H1 (cell line): Measurements from ENCODE around the gene UPB1. TPM values are rescaled to one million over a fixed set of nuclear protein-coding genes. Genes with fewer than 3 reads are reported as not detected.

ENCODE experiments used
- CTCF ChIA-PET: fragments of 300-600 bp; sonication (Branson Sonifier 250); formaldehyde crosslinking; loops from one replicate; lab custom pipeline; 2021; ENCODE audit not compliant: partially characterized antibody; lab: Charles Lee
- POLR2A ChIA-PET: fragments of 300-600 bp; sonication (Branson Sonifier 250); formaldehyde crosslinking; loops from one replicate; lab custom pipeline; 2021; ENCODE audit warnings: inconsistent platforms; ENCODE audit not compliant: partially characterized antibody; lab: Charles Lee
- DNase-seq, 2 experiments: peaks; one replicate each; pipeline versions ENCODE4 v3.0.0 to v3.0.0-alpha.2; 2010 to 2022; ENCODE audit warnings: low spot score in 2 of 2, low read depth in 1 of 2, mixed read lengths in 1 of 2
- FAIRE-seq: peaks from 2 replicates; lab custom pipeline; 2011; peaks lifted over from hg19 to GRCh38; lab: Jason Lieb, UNC
- H2AFZ ChIP-seq: 2 replicates; pipeline ENCODE4 v1.8.1; 2012; ENCODE audit warnings: low read length, inconsistent platforms
- H2AK5ac ChIP-seq: 2 replicates; pipeline ENCODE4 v1.6.1; 2013; ENCODE audit warnings: low read depth, low read length
- H2BK120ac ChIP-seq: replicated peaks from 2 replicates; pipeline ENCODE3; 2013; ENCODE audit warnings: low read depth, low read length, inconsistent platforms
- H2BK12ac ChIP-seq: 2 replicates; pipeline ENCODE4 v1.6.1; 2013; ENCODE audit warnings: low read depth, low read length
- H2BK15ac ChIP-seq: 2 replicates; pipeline ENCODE4 v1.6.1; 2013; ENCODE audit warnings: low read length
- H2BK20ac ChIP-seq: 2 replicates; pipeline ENCODE4 v1.6.1; 2013; ENCODE audit warnings: low read length
- H2BK5ac ChIP-seq: 2 replicates; pipeline ENCODE4 v1.6.1; 2013; ENCODE audit warnings: low read depth, low read length
- H3K14ac ChIP-seq: 2 replicates; pipeline ENCODE4 v1.6.1; 2013; ENCODE audit warnings: inconsistent platforms; ENCODE audit not compliant: insufficient read length
- H3K18ac ChIP-seq: 2 replicates; pipeline ENCODE4 v1.6.1; 2013; ENCODE audit warnings: low read length; ENCODE audit errors: extremely low read depth
- H3K23ac ChIP-seq: 2 replicates; pipeline ENCODE4 v1.6.1; 2013; ENCODE audit warnings: inconsistent platforms; ENCODE audit not compliant: insufficient read length
- H3K23me2 ChIP-seq: 2 replicates; pipeline ENCODE4 v1.6.1; 2013; ENCODE audit warnings: low read depth, low read length
- H3K27ac ChIP-seq: 2 replicates; pipeline ENCODE4 v1.6.1; 2011; ENCODE audit warnings: low read depth, low read length, inconsistent platforms
- H3K27me3 ChIP-seq, 4 experiments: replicated peaks in 1 of 4; 1 replicate in 1 of 4; 2 replicates in 3 of 4; pipeline versions ENCODE4 v1.6.1 to v1.8.1; 2011 to 2013; ENCODE audit warnings: low read length in 3 of 4, mild to moderate bottlenecking in 3 of 4, inconsistent platforms in 2 of 4, mixed read lengths in 2 of 4, moderate library complexity in 1 of 4; ENCODE audit not compliant: control insufficient read depth in 3 of 4, insufficient read depth in 3 of 4; ENCODE audit errors: extremely low read depth in 1 of 4
- H3K36me3 ChIP-seq, 4 experiments: 2 replicates each; pipeline versions ENCODE4 v1.6.1 to v1.8.1; 2011 to 2013; ENCODE audit warnings: mild to moderate bottlenecking in 4 of 4, low read length in 3 of 4, moderate library complexity in 2 of 4, control low read depth in 1 of 4, inconsistent platforms in 1 of 4; ENCODE audit not compliant: insufficient read depth in 4 of 4, control insufficient read depth in 2 of 4
- H3K4ac ChIP-seq: replicated peaks from 2 replicates; pipeline ENCODE3; 2013; ENCODE audit warnings: low read length, low read depth, mixed read lengths, inconsistent platforms; ENCODE audit not compliant: insufficient read length
- H3K4me1 ChIP-seq, 4 experiments: replicated peaks in 1 of 4; 1 replicate in 1 of 4; 2 replicates in 3 of 4; pipeline versions ENCODE4 v1.6.1 to v1.8.1; 2011 to 2013; ENCODE audit warnings: low read length in 3 of 4, inconsistent platforms in 2 of 4, mixed read lengths in 1 of 4; ENCODE audit not compliant: insufficient read depth in 4 of 4, control insufficient read depth in 3 of 4
- H3K4me2 ChIP-seq, 2 experiments: 2 replicates each; pipeline versions ENCODE4 v1.6.1 to v1.8.1; 2011 to 2013; ENCODE audit warnings: low read depth in 2 of 2, low read length in 2 of 2, control low read depth in 1 of 2, inconsistent platforms in 1 of 2, mild to moderate bottlenecking in 1 of 2; ENCODE audit not compliant: insufficient read depth in 1 of 2
- H3K4me3 ChIP-seq, 4 experiments: fragments of 200-600, 300-600 bp in 1 of 4; sonication (generic), shearing (Covaris generic), sonication (Bioruptor Twin) in 1 of 4; 2 replicates each; pipeline versions ENCODE4 v1.5.1 to v1.8.1; 2011 to 2016; ENCODE audit warnings: low read length in 4 of 4, low read depth in 3 of 4, control low read depth in 2 of 4, inconsistent platforms in 2 of 4, mild to moderate bottlenecking in 2 of 4, mixed read lengths in 1 of 4, moderate library complexity in 1 of 4; ENCODE audit not compliant: insufficient read depth in 2 of 4; ENCODE audit errors: extremely low read depth in 1 of 4
- H3K56ac ChIP-seq: replicated peaks from 2 replicates; pipeline ENCODE3; 2013; ENCODE audit warnings: low read depth, mild to moderate bottlenecking, mixed read lengths, low read length, inconsistent platforms; ENCODE audit not compliant: insufficient read length
- H3K79me1 ChIP-seq: 2 replicates; pipeline ENCODE4 v1.6.1; 2013; ENCODE audit warnings: low read depth, low read length, control low read depth
- H3K79me2 ChIP-seq, 2 experiments: 2 replicates each; pipeline versions ENCODE4 v1.6.1 to v1.8.1; 2012 to 2013; ENCODE audit warnings: low read length in 2 of 2, mild to moderate bottlenecking in 2 of 2, inconsistent platforms in 1 of 2; ENCODE audit not compliant: insufficient read depth in 2 of 2, control insufficient read depth in 1 of 2
- H3K9ac ChIP-seq, 4 experiments: replicated peaks in 1 of 4; 1 replicate in 1 of 4; 2 replicates in 3 of 4; pipeline versions ENCODE4 v1.6.1 to v1.8.1; 2011 to 2013; ENCODE audit warnings: low read depth in 3 of 4, low read length in 3 of 4, control low read depth in 2 of 4, mild to moderate bottlenecking in 2 of 4, moderate library complexity in 2 of 4, inconsistent platforms in 1 of 4; ENCODE audit errors: extremely low read depth in 1 of 4
- H3K9me3 ChIP-seq, 2 experiments: 2 replicates each; pipeline versions ENCODE4 v1.6.1 to v1.8.1; 2012 to 2013; ENCODE audit warnings: mild to moderate bottlenecking in 2 of 2, moderate library complexity in 2 of 2, control low read depth in 1 of 2, inconsistent platforms in 1 of 2, low read depth in 1 of 2, low read length in 1 of 2, mixed read lengths in 1 of 2; ENCODE audit not compliant: insufficient read depth in 2 of 2
- H4K20me1 ChIP-seq, 2 experiments: replicated peaks in 1 of 2; 2 replicates each; pipeline versions ENCODE3 to v1.8.1; 2011 to 2013; ENCODE audit warnings: inconsistent platforms in 2 of 2, low read length in 2 of 2, mild to moderate bottlenecking in 1 of 2; ENCODE audit not compliant: insufficient read depth in 2 of 2, control insufficient read depth in 1 of 2
- H4K5ac ChIP-seq: 2 replicates; pipeline ENCODE4 v1.6.1; 2013; ENCODE audit warnings: low read length, low read depth, mixed read lengths, inconsistent platforms; ENCODE audit not compliant: insufficient read length
- H4K8ac ChIP-seq: 2 replicates; pipeline ENCODE4 v1.8.0; 2013; ENCODE audit warnings: mild to moderate bottlenecking, moderate library complexity, low read length, inconsistent platforms; ENCODE audit not compliant: insufficient read depth; ENCODE audit errors: extremely low read depth
- H4K91ac ChIP-seq: replicated peaks from 2 replicates; pipeline ENCODE3; 2013; ENCODE audit warnings: low read length, mixed read lengths, inconsistent platforms; ENCODE audit not compliant: insufficient read length
- CEBPB ChIP-seq: IDR thresholded peaks from 2 replicates; pipeline ENCODE4 v1.6.1; 2012; ENCODE audit warnings: low read depth, low read length
- SAP30 ChIP-seq: fragments of 300-600 bp; sonication (generic); IDR thresholded peaks from 2 replicates; pipeline ENCODE4 v1.7.1; 2012; ENCODE audit warnings: low read length, moderate library complexity, mild to moderate bottlenecking, inconsistent platforms; ENCODE audit not compliant: insufficient read depth, insufficient replicate concordance
- YY1 ChIP-seq: IDR thresholded peaks from 2 replicates; pipeline ENCODE4 v1.6.1; 2011; ENCODE audit warnings: low read depth, mild to moderate bottlenecking, low read length
- WGBS, 2 experiments: shearing (Covaris generic) in 1 of 2; methylation state at CpG; one replicate each; pipeline versions ENCODE4 v1.1.6 to v1.1.7; 2013 to 2015; ENCODE audit warnings: low lambda C conversion rate in 2 of 2, mixed read lengths in 2 of 2, inconsistent platforms in 1 of 2, low coverage in 1 of 2, missing lambda C conversion rate in 1 of 2; ENCODE audit not compliant: insufficient replicate concordance in 2 of 2, insufficient coverage in 1 of 2, insufficient read length in 1 of 2; ENCODE audit errors: extremely low coverage in 1 of 2, missing lambda C conversion rate in 1 of 2; 5-methylcytosine and 5-hydroxymethylcytosine counted together
- polyA plus RNA-seq, 7 experiments: library from polyadenylated mRNA; depleted of rRNA in 3 of 7; stranded (reverse) in 5 of 7; unstranded in 2 of 7; fragments of >200 nt in 5 of 7; fragments of 200-250 nt in 2 of 7; gene quantifications; 1 replicate in 5 of 7; 2 replicates in 1 of 7; 4 replicates in 1 of 7; pipeline versions ENCODE4 v1.2.1 to v1.2.3, GENCODE V29; 2011 to 2013; ENCODE audit warnings: missing spikeins in 2 of 7, mixed read lengths in 2 of 7
- total RNA-seq: library from RNA; stranded (reverse); fragmentation: NEBNext Ultra II Directional; extraction: Animal tissue kit (Norgen Biotek cat#: 25700); gene quantifications from 2 replicates; pipeline ENCODE4 v1.2.1, GENCODE V29; 2021

Gene UPB1
- total and polyA plus RNA-seq, 2 of the 8 experiments (the other 6 are each of a cell fraction or from before 2014, with no cell fraction given) = 0.09 TPM; not detected in 1

DNA sequence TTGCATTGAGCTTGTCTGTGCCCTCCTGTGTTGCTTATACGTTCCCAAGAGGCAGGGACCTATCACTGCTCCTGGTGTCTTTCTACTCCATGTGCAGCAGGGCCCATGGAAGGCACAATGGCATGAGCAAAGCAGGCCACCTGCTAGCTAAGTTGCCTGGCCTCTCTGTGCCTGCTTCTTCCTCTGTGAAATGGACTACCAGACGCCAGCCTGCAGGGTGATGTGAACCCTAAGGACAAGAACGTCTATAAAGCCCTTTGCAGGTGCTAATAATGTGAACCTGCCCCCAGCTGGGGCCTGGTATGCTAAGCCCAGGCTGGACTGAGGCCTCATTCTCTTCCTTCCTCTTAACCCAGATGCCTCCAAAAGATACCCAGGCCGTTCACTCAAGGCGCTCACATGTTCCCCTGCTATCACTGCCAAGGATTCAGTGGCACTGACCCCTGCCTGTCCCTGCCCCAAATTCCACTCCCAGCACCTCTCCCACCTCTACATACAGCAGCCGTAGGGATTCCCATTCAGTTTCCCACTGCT is 55.8 kb downstream of the UPB1 start:
- no peak overlapping the region for H4K5ac ChIP-seq
- no peak overlapping the region for H2BK15ac ChIP-seq
- no peak overlapping the region for H2BK12ac ChIP-seq
- H3K18ac ChIP-seq = no peak overlapping the region
- peaks cover 20% of the 10 kb centered on the region for H3K79me1 ChIP-seq
- H2AFZ ChIP-seq = no peak overlapping the region
- no peaks in the 10 kb centered on the region for H3K27me3 ChIP-seq
- H3K23ac ChIP-seq = no peak overlapping the region
- H4K8ac ChIP-seq = no peak overlapping the region
- H3K4me1 ChIP-seq = peaks cover 0 to 12% (median 3%) of the 10 kb centered on the region in 4 experiments; a peak in 5 of 7 replicates
- H2BK120ac ChIP-seq = no peak overlapping the region
- no peak overlapping the region for H4K91ac ChIP-seq
- no peak overlapping the region for H2BK5ac ChIP-seq
- H3K9me3 ChIP-seq = no peaks in the 10 kb centered on the region
- H2BK20ac ChIP-seq = no peak overlapping the region
- peaks cover 12 to 20% (median 18%) of the 10 kb centered on the region in 4 experiments; a peak in 7 of 8 replicates for H3K36me3 ChIP-seq
- H3K9ac ChIP-seq = no peak overlapping the region
- 91% methylated on average over 6 of the region's 6 CpGs; no CpG with 5 or more reads in 1 of the 2 experiments for WGBS, 2 experiments
- peaks cover 7 to 50% of the 10 kb centered on the region in 2 experiments for H3K79me2 ChIP-seq
- H2AK5ac ChIP-seq = no peak overlapping the region
- TF ChIP-seq SAP30 (no peak), CEBPB (no peak), YY1 (no peak)
- TF ChIP-seq, all 59 proteins: peak for 0
- ChIA-PET POLR2A (interaction anchor here (0.8 to 1.1 kb wide), 3 partner anchors 10 to 130 kb away, joined by 3 to 5 read pairs (median 3); no protein-coding TSS in a partner anchor), CTCF (interaction anchor here (1.2 to 2.7 kb wide), 4 partner anchors 11 to 52 kb away, joined by 3 to 8 read pairs (median 3); no protein-coding TSS in a partner anchor)
- H3K4ac ChIP-seq = no peak overlapping the region
- H3K14ac ChIP-seq = no peak overlapping the region
- peaks cover 7 to 28% of the 10 kb centered on the region in 2 experiments for H4K20me1 ChIP-seq
- H3K27ac ChIP-seq = no peak overlapping the region
- H3K4me2 ChIP-seq = no peak overlapping the region
- no peak overlapping the region for H3K56ac ChIP-seq
- H3K4me3 ChIP-seq = no peak overlapping the region
- DNase-seq (no peak), FAIRE-seq (no peak)
- H3K23me2 ChIP-seq = peaks cover 11% of the 10 kb centered on the region
